Effector memory CD4-positive, alpha-beta T cell (primary cell): ENCODE results near the gene ADGRA1.

ENCODE experiments used
- DNase-seq, 3 donors: peaks; one replicate each; pipeline ENCODE4 v3.0.0-alpha.2; 2020
- H3K27ac ChIP-seq: 2 replicates; pipeline ENCODE4 v1.7.0; 2013; ENCODE audit warnings: mild to moderate bottlenecking, low read length, moderate library complexity; ENCODE audit not compliant: insufficient read depth, poor library complexity, severe bottlenecking
- H3K27me3 ChIP-seq: replicated peaks from 2 replicates; pipeline ENCODE4 v1.7.0; 2013; ENCODE audit warnings: mild to moderate bottlenecking, low read length; ENCODE audit not compliant: insufficient read depth, control insufficient read depth, poor library complexity, severe bottlenecking
- H3K36me3 ChIP-seq: 2 replicates; pipeline ENCODE4 v1.7.0; 2013; ENCODE audit warnings: mild to moderate bottlenecking, low read length, moderate library complexity; ENCODE audit not compliant: control insufficient read depth, insufficient read depth
- H3K4me1 ChIP-seq: 2 replicates; pipeline ENCODE4 v1.7.0; 2013; ENCODE audit warnings: low read length, mild to moderate bottlenecking; ENCODE audit not compliant: control insufficient read depth, insufficient read depth, poor library complexity, severe bottlenecking
- H3K4me3 ChIP-seq: 2 replicates; pipeline ENCODE4 v1.7.0; 2013; ENCODE audit warnings: low read length, low read depth, mild to moderate bottlenecking; ENCODE audit not compliant: insufficient read depth, poor library complexity, severe bottlenecking
- H3K9me3 ChIP-seq: 2 replicates; pipeline ENCODE4 v1.7.0; 2013; ENCODE audit warnings: mild to moderate bottlenecking, low read length, moderate library complexity; ENCODE audit not compliant: control insufficient read depth

The ADGRA1 gene

DNA sequence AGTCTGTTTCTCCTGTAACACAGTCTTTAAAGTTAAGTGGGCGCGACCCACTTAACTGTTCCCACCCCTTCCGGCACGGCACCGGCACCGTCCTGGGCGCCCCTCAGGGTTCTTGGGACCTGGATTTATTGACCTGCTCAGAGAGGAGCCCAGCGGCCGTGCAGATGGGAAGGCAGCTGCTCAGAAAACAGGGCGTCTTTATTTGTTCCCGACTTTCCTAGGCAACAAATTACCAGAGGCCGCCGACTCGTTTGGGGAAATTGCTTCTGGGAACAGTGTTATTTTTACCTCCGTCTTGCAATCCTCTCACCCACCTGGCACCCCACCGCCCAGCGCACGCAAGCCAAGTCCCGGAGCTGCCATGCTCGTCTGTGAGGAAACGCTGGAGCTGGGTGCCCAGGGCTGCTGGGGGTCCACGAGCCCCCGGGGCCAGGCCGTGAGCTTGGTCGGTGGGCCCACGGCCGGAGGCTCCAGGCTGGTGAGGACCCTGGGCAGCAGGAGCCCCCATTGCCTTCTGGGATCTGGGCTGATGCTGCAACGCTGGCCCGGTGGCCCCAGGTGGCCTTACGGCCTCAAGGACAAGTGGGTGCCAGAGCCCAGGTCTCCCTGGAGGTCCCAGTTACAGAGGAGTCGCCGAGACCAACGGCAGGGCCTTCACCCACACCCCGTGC, 14.9 kb upstream of the ADGRA1 start:
- Histone ChIP-seq H3K9me3 (no peaks in the 10 kb centered on the region), H3K4me3 (no peak overlapping the region), H3K36me3 (no peaks in the 10 kb centered on the region), H3K4me1 (no peaks in the 10 kb centered on the region), H3K27me3 (no peaks in the 10 kb centered on the region), H3K27ac (no peak overlapping the region)
- DNase-seq = no peak

DNA sequence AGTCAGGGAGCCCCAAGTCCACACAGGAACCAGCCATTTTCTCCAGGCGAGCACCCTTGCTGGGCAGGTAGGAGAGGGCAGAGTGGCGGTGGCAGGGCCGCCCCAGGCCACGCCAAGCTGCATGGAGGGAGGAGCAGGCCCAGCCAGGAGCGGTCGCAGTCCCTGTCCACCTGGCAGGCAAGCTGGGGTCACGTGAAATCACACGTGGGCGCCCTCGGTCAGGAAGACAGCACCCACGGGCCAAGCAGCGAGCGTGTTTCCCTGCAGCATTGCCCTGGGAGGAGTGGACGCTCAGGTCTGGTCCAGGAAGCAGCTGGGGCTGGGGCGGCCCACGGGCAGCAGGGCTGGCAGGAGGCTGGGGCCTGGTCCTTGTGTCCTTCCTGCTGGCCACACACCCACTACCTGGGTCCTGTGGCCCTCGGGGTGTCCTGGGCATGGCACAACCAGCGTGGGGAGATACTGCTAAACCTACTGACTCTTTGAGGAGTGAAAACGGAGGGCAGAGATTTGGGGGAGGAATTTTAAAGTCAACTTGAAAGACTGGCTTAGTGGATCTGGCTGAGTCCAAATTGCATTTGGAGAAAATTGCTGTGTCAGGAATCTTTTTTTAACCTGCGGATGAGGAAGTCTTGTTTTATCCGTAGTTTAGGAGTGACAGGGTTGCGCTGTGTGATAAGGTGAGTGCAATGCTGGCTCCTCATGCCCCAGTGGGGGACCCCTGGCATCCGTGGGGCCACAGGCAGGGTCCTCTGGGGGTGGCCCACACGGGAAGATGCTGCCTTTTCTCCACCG, 12.2 kb upstream of the ADGRA1 start:
- Histone ChIP-seq H3K4me3 (no peak overlapping the region), H3K27me3 (no peaks in the 10 kb centered on the region), H3K27ac (no peak overlapping the region), H3K4me1 (no peaks in the 10 kb centered on the region), H3K9me3 (no peaks in the 10 kb centered on the region), H3K36me3 (no peaks in the 10 kb centered on the region)
- DNase-seq = no peak

DNA sequence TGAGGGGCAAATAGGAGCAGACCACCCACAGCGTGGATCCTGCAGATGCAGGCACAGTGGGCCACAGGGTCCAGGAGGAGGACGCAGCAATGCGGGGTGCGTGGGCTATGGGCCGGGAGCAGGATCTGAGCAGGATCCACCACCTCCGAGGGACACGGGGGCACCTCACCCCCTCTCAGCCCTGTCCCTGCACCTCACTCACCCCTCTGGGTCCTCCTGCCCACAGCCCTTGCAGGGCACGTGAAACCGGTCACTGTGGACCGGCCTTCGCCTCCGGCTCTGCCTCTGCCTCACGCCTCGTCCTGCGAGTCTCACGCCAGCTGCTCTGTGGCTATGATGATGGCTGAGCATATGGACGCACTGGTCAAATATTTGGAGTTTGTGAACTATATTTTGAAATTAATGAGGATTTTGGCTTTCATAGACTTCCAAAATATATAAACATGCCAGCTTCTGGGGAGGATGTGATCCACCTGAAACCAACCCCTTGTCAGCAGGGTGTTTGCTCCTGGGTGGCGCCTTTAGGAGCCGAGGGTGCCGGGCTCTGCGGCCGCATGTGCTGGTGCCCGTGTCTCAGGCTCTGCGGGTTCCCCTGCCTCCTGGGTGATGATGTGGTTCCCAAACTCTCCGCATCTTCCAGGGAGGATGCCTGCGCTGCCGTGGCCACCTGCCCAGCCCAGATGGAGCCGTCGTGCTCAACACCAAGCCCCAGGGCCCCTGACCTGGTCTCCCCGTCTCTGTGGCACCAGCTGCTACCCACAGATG, 11.3 kb upstream of the ADGRA1 start:
- Histone ChIP-seq H3K4me1 (no peaks in the 10 kb centered on the region), H3K36me3 (no peaks in the 10 kb centered on the region), H3K4me3 (no peak overlapping the region), H3K9me3 (no peaks in the 10 kb centered on the region), H3K27ac (no peak overlapping the region), H3K27me3 (no peaks in the 10 kb centered on the region)
- no peak for DNase-seq

DNA sequence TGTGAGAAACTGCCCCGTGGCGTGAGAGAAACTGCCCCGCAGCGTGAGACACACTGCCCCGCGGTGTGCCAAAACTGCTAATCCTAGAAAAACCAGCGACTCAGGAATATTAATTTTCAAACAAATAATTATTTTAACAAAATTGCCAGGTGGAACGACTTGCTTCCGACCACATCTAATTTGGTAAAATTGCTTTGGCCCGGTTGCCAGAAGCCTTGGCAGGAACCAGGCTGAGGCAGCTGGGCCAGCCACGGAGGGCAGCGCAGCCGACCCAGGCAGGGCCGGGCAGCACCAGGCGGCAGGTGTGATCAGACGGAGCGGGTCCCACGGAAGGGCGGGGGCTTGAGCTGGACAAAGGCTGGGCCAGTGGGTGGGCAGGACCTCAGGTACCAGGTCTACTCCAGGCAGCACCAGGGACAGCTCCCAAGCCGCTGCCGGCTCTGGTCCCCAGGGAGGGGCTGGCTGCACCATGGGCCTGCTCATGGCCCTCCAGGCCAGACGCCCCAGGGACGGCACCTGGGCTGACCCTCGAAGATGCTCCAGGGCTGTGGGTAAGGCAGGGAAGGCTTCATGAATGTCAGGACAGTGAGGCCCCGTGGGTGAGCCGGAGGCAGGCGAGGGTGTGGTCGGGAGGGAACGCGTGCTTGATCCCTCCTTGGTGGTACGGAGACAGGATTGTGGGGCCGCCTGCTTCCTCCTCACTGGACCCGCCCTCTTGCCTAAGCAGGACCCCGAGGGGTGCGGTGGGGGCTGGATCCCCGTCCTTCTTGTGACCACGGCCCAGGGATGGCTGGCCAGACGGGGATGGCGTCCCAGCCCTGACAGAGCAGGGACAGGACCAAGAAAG, 7.7 kb upstream of the ADGRA1 start:
- H3K4me3 ChIP-seq = no peak overlapping the region
- H3K9me3 ChIP-seq = no peaks in the 10 kb centered on the region
- H3K36me3 ChIP-seq = no peaks in the 10 kb centered on the region
- no peak for DNase-seq
- H3K4me1 ChIP-seq = no peaks in the 10 kb centered on the region
- H3K27me3 ChIP-seq = no peaks in the 10 kb centered on the region
- no peak overlapping the region for H3K27ac ChIP-seq

DNA sequence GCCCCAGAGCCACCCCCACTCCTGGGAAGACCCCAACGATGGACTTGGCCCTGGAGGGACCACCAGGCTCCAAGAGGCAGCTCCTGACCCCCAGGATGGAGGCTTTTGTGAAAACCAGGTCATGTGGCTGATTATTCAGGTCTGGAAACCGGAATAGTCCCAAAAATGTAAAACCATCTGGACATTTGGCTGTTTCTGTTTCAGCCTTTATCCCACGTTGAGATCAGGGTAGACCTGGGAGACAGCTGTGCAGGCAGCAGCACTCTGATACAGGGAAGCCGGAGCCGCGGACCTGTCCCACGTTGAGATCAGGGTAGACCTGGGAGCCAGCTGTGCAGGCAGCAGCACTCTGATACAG, 7.1 kb upstream of the ADGRA1 start:
- no peaks in the 10 kb centered on the region for H3K9me3 ChIP-seq
- no peak overlapping the region for H3K4me3 ChIP-seq
- H3K4me1 ChIP-seq = no peaks in the 10 kb centered on the region
- no peaks in the 10 kb centered on the region for H3K36me3 ChIP-seq
- H3K27ac ChIP-seq = no peak overlapping the region
- no peaks in the 10 kb centered on the region for H3K27me3 ChIP-seq
- DNase-seq = no peak

DNA sequence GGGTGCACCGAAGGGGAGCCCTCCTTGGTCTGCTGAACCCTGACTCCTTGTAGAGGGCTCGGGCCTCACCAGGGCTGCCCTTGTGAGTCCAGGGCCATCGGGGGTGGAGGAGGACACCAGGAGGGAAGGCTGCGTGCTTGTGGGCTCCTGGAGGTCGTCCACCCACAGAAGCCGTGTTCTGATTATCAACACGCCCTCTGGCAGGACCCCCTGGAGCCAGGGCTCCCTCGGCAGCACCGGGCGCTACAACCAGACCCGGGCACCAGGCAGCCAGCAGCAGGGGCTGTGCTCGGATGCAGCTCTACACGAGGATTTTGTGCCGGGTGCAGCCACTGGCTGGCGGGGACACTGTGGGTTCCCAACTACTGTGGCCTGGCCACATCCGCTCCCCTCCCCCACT, 6.1 kb upstream of the ADGRA1 start:
- Histone ChIP-seq H3K4me3 (no peak overlapping the region), H3K9me3 (no peaks in the 10 kb centered on the region), H3K27ac (no peak overlapping the region), H3K27me3 (peaks cover under 1% of the 10 kb centered on the region), H3K36me3 (no peaks in the 10 kb centered on the region), H3K4me1 (no peaks in the 10 kb centered on the region)
- DNase-seq = no peak

DNA sequence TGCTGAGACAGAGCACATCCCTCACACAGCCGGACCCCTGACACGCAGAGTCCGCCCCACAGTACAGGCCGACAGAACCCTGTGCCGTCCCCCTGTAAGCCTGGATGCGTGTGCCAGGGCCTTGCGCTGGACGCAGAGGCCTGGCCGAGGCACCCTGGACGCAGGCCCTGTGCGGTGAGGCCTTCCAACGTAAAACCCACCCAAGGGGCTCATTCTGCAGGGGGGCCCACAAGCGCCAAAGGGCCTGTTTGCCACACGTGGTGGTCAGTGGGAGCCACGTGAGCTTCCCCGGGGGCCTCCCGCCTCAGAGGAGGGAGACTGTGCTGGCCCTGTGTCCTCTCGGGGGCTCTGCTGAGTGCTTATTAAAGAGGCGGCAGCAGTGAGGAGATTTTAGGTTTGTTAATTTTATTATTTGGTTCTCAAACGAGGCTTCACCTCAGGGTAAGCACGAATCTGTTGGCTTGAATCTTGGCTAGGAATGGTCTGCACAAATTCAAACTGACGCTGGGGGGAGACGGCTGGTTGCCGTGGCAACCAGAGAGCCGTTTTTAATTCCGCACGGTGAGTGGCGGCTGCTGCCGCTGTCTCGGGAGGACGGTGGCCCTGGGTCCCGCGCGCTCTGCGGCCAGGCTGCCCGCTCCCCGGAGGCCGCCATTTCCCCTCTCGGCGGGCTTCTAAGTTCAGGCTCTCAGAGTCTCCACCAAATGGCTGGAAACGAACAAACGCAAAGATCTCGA, 4.9 kb upstream of the ADGRA1 start:
- Histone ChIP-seq H3K27ac (no peak overlapping the region), H3K27me3 (peaks cover 3% of the 10 kb centered on the region), H3K9me3 (no peaks in the 10 kb centered on the region), H3K4me1 (no peaks in the 10 kb centered on the region), H3K4me3 (no peak overlapping the region), H3K36me3 (no peaks in the 10 kb centered on the region)
- no peak for DNase-seq

DNA sequence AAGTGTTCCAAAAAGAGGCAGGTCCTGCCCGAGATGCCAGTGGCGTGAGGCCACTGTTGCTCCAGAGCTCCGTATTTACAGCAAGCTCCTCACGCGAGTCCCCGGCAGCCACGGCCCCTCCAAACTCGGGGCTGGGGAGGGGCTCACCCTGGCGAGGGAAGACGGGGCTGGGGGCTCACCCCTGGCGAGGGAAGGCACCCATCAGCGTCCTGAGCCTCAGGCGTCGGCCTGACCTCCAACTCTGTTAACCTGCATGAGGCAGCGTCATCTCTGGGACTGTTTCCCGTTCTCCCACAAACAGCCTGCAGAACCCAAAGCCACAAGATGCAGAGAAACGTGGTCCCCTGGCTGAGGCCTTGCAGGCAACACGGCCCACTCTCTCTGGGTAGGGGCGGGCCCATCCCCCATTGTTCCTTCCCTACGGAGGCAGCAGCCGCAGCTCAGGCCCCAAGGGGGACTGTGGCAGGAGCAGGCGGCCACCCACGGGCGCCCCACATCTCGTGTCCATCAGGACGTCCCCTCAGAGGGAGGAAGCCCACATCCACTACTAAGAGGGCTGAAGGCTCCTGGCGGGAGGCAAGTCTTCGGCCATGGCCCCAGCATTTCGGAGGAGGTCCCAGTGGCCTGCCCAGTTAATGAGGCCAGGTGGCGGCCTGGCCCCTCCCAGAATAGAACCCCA, 4.2 kb upstream of the ADGRA1 start:
- Histone ChIP-seq H3K36me3 (no peaks in the 10 kb centered on the region), H3K27me3 (peaks cover 6% of the 10 kb centered on the region), H3K4me3 (no peak overlapping the region), H3K4me1 (no peaks in the 10 kb centered on the region), H3K27ac (no peak overlapping the region), H3K9me3 (no peaks in the 10 kb centered on the region)
- DNase-seq = no peak

DNA sequence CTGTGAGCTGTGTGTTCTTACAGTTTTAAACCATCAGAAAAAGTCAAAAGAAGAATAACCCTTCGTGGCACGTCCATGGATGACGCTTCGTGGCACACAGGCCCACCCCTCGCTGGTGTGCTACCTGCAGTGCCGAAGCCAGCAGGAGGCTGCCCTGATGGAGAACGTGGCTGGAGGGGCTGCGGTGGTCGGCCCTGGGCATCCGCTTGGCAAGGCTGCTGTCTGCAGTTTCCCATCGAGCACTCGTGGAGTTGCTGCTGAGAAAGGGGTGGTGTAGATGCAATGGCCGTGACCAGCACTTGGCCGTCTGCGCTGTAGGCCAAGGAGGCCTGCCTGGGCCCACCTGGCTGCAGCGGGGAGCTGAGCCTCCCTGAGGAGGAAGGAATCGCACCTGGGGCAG, 3.2 kb upstream of the ADGRA1 start:
- Histone ChIP-seq H3K4me1 (no peaks in the 10 kb centered on the region), H3K27ac (no peak overlapping the region), H3K4me3 (no peak overlapping the region), H3K9me3 (no peaks in the 10 kb centered on the region), H3K36me3 (no peaks in the 10 kb centered on the region), H3K27me3 (peaks cover 6% of the 10 kb centered on the region)
- no peak for DNase-seq
